Measurements from ENCODE around the gene MAP3K20.

MAP3K20 gene

GRCh38 chr2:173231465-173231864 lies 155.8 kb downstream of the MAP3K20 start:
- Histone ChIP-seq H3K9ac (ENCODE audit: low read depth, low read length) (no peak overlapping the region), H3K4me1 (ENCODE audit: insufficient read depth, low read length) (no peaks in the 10 kb centered on the region), H3K9me3 (ENCODE audit: control insufficient read depth, insufficient read depth, low read length) (peaks cover 6% of the 10 kb centered on the region; the same call in 1 of the 2 replicates), H3K36me3 (ENCODE audit: insufficient read depth, low read length) (no peaks in the 10 kb centered on the region; the same call in 1 of the 2 replicates)

GRCh38 chr2:173232956-173233744 lies 157.5 kb downstream of the MAP3K20 start:
- Histone ChIP-seq H3K4me1 (ENCODE audit: insufficient read depth, low read length) (peaks cover 3% of the 10 kb centered on the region; the same call in 1 of the 2 replicates), H3K9ac (ENCODE audit: low read depth, low read length) (no peak overlapping the region), H3K36me3 (ENCODE audit: insufficient read depth, low read length) (no peaks in the 10 kb centered on the region; the same call in 1 of the 2 replicates), H3K9me3 (ENCODE audit: control insufficient read depth, insufficient read depth, low read length) (peaks cover 6% of the 10 kb centered on the region; the same call in 1 of the 2 replicates)

- H3K9me3 ChIP-seq (ENCODE audit: control insufficient read depth, insufficient read depth, low read length) = peaks cover 6% of the 10 kb centered on the region; the same call in 1 of the 2 replicates
- no peaks in the 10 kb centered on the region; the same call in 1 of the 2 replicates for H3K36me3 ChIP-seq (ENCODE audit: insufficient read depth, low read length)
- peaks cover 3% of the 10 kb centered on the region; the same call in 1 of the 2 replicates for H3K4me1 ChIP-seq (ENCODE audit: insufficient read depth, low read length)
- no peak overlapping the region for H3K9ac ChIP-seq (ENCODE audit: low read depth, low read length)
Observed at GRCh38 chr2:173235947-173236803, 160.5 kb downstream of the MAP3K20 start.

- no peak overlapping the region for H3K9ac ChIP-seq (ENCODE audit: low read depth, low read length)
- H3K9me3 ChIP-seq (ENCODE audit: control insufficient read depth, insufficient read depth, low read length) = peaks cover 6% of the 10 kb centered on the region; the same call in 1 of the 2 replicates
- no peaks in the 10 kb centered on the region; the same call in 1 of the 2 replicates for H3K36me3 ChIP-seq (ENCODE audit: insufficient read depth, low read length)
- peaks cover 8% of the 10 kb centered on the region; the same call in 1 of the 2 replicates for H3K4me1 ChIP-seq (ENCODE audit: insufficient read depth, low read length)
Observed at GRCh38 chr2:173238385-173238784, 162.7 kb downstream of the MAP3K20 start.

- Histone ChIP-seq H3K36me3 (ENCODE audit: insufficient read depth, low read length) (no peaks in the 10 kb centered on the region), H3K4me1 (ENCODE audit: insufficient read depth, low read length) (peaks cover 8% of the 10 kb centered on the region; the same call in 1 of the 2 replicates), H3K9ac (ENCODE audit: low read depth, low read length) (no peak overlapping the region), H3K9me3 (ENCODE audit: control insufficient read depth, insufficient read depth, low read length) (peaks cover 6% of the 10 kb centered on the region; the same call in 1 of the 2 replicates)
Observed at GRCh38 chr2:173238831-173239230, 163.2 kb downstream of the MAP3K20 start.

GRCh38 chr2:173239644-173240043 lies 164.0 kb downstream of the MAP3K20 start:
- no peaks in the 10 kb centered on the region for H3K36me3 ChIP-seq (ENCODE audit: insufficient read depth, low read length)
- peaks cover 6% of the 10 kb centered on the region; the same call in 1 of the 2 replicates for H3K9me3 ChIP-seq (ENCODE audit: control insufficient read depth, insufficient read depth, low read length)
- peaks cover 8% of the 10 kb centered on the region; the same call in 1 of the 2 replicates for H3K4me1 ChIP-seq (ENCODE audit: insufficient read depth, low read length)
- H3K9ac ChIP-seq (ENCODE audit: low read depth, low read length) = no peak overlapping the region

GRCh38 chr2:173240083-173240482 lies 164.4 kb downstream of the MAP3K20 start:
- Histone ChIP-seq H3K36me3 (ENCODE audit: insufficient read depth, low read length) (no peaks in the 10 kb centered on the region), H3K9ac (ENCODE audit: low read depth, low read length) (no peak overlapping the region), H3K4me1 (ENCODE audit: insufficient read depth, low read length) (peaks cover 12% of the 10 kb centered on the region; the same call in 1 of the 2 replicates), H3K9me3 (ENCODE audit: control insufficient read depth, insufficient read depth, low read length) (peaks cover 6% of the 10 kb centered on the region; the same call in 1 of the 2 replicates)

GRCh38 chr2:173241643-173242042 lies 166.0 kb downstream of the MAP3K20 start:
- H3K4me1 ChIP-seq (ENCODE audit: insufficient read depth, low read length) = peaks cover 12% of the 10 kb centered on the region; the same call in 1 of the 2 replicates
- H3K9ac ChIP-seq (ENCODE audit: low read depth, low read length) = no peak overlapping the region
- H3K36me3 ChIP-seq (ENCODE audit: insufficient read depth, low read length) = no peaks in the 10 kb centered on the region
- H3K9me3 ChIP-seq (ENCODE audit: control insufficient read depth, insufficient read depth, low read length) = no peaks in the 10 kb centered on the region

GRCh38 chr2:173247156-173247555 lies 171.5 kb downstream of the MAP3K20 start:
- Histone ChIP-seq H3K9me3 (ENCODE audit: control insufficient read depth, insufficient read depth, low read length) (no peaks in the 10 kb centered on the region), H3K36me3 (ENCODE audit: insufficient read depth, low read length) (no peaks in the 10 kb centered on the region), H3K9ac (ENCODE audit: low read depth, low read length) (no peak overlapping the region), H3K4me1 (ENCODE audit: insufficient read depth, low read length) (peaks cover 10% of the 10 kb centered on the region; the same call in 1 of the 2 replicates)

GRCh38 chr2:173248381-173248780 lies 172.7 kb downstream of the MAP3K20 start:
- Histone ChIP-seq H3K9me3 (ENCODE audit: control insufficient read depth, insufficient read depth, low read length) (no peaks in the 10 kb centered on the region), H3K36me3 (ENCODE audit: insufficient read depth, low read length) (no peaks in the 10 kb centered on the region), H3K4me1 (ENCODE audit: insufficient read depth, low read length) (peaks cover 15% of the 10 kb centered on the region), H3K9ac (ENCODE audit: low read depth, low read length) (no peak overlapping the region)

GRCh38 chr2:173249661-173250641 lies 174.3 kb downstream of the MAP3K20 start:
- no peaks in the 10 kb centered on the region for H3K36me3 ChIP-seq (ENCODE audit: insufficient read depth, low read length)
- no peak overlapping the region for H3K9ac ChIP-seq (ENCODE audit: low read depth, low read length)
- no peaks in the 10 kb centered on the region for H3K9me3 ChIP-seq (ENCODE audit: control insufficient read depth, insufficient read depth, low read length)
- peaks cover 12% of the 10 kb centered on the region for H3K4me1 ChIP-seq (ENCODE audit: insufficient read depth, low read length)

- no peaks in the 10 kb centered on the region for H3K9me3 ChIP-seq (ENCODE audit: control insufficient read depth, insufficient read depth, low read length)
- no peak overlapping the region for H3K9ac ChIP-seq (ENCODE audit: low read depth, low read length)
- H3K36me3 ChIP-seq (ENCODE audit: insufficient read depth, low read length) = no peaks in the 10 kb centered on the region
- peaks cover 10% of the 10 kb centered on the region for H3K4me1 ChIP-seq (ENCODE audit: insufficient read depth, low read length)
Observed at GRCh38 chr2:173251225-173251624, 175.6 kb downstream of the MAP3K20 start.

- H3K9me3 ChIP-seq (ENCODE audit: control insufficient read depth, insufficient read depth, low read length) = no peaks in the 10 kb centered on the region
- H3K36me3 ChIP-seq (ENCODE audit: insufficient read depth, low read length) = no peaks in the 10 kb centered on the region
- no peak overlapping the region for H3K9ac ChIP-seq (ENCODE audit: low read depth, low read length)
- H3K4me1 ChIP-seq (ENCODE audit: insufficient read depth, low read length) = peaks cover 10% of the 10 kb centered on the region
Observed at GRCh38 chr2:173252581-173252980, 176.9 kb downstream of the MAP3K20 start.

All from ES-I3 (cell line).